Ovary (tissue), 9 donors: ENCODE measurements around the gene COL9A3. TPM values are rescaled to one million over a fixed set of nuclear protein-coding genes. Genes with fewer than 3 reads are reported as not detected.

Experiments used
- DNase-seq, 5 donors: peaks; one replicate each; pipeline ENCODE4 v3.0.0-alpha.2; 2019 to 2020
- H3K27ac ChIP-seq, 2 donors: fragments of 200-600 bp; one replicate each; pipeline versions ENCODE4 v1.5.1 to v1.8.0; 2019 to 2022
- H3K27me3 ChIP-seq: fragments of 200-600 bp; one replicate; pipeline ENCODE4 v1.8.0; 2022
- H3K36me3 ChIP-seq: fragments of 200-600 bp; sonication (generic); one replicate; pipeline ENCODE4 v1.5.1; 2019
- H3K4me1 ChIP-seq: one replicate; pipeline ENCODE4 v1.8.1; 2013; ENCODE audit warnings: mild to moderate bottlenecking, moderate library complexity; ENCODE audit not compliant: insufficient read depth
- H3K4me3 ChIP-seq: fragments of 200-600 bp; sonication (generic); one replicate; pipeline ENCODE4 v1.5.1; 2017
- H3K9me3 ChIP-seq, 2 donors: fragments of 200-600 bp in 1 of 2; sonication (generic) in 1 of 2; one replicate each; pipeline versions ENCODE4 v1.5.1 to v1.8.1; 2013 to 2019; ENCODE audit warnings: mild to moderate bottlenecking in 1 of 2, moderate library complexity in 1 of 2
- EP300 ChIP-seq: sonication (generic); formaldehyde crosslinking; IDR thresholded peaks from one replicate; pipeline ENCODE4 v1.6.1; 2017; ENCODE audit warnings: antibody characterized with exemption
- POLR2A ChIP-seq: fragments of 450-650 bp; IDR thresholded peaks from one replicate; pipeline ENCODE4 v1.6.1; 2017; ENCODE audit warnings: antibody characterized with exemption, mild to moderate bottlenecking, moderate library complexity
- WGBS, 3 donors: extraction: QIAGEN DNeasy Blood & Tissue Kit in 1 of 3; methylation state at CpG; one replicate each; pipeline versions ENCODE4 v1.1.5 to v1.1.7; 2013 to 2017; 5-methylcytosine and 5-hydroxymethylcytosine counted together
- intact Hi-C, 4 donors: fragments of 100-400 bp; cut with DNase I; formaldehyde crosslinking; loops; one replicate each; pipeline versions ENCODE4 v1.11.0 to v1.15.1; 2022 to 2023
- polyA plus RNA-seq, 2 donors: library from polyadenylated mRNA; stranded (reverse); fragments of 200-250 nt in 1 of 2; fragments of 350-450 nt in 1 of 2; fragmentation: Illumina TruSeq in 1 of 2; extraction: RNeasy Lipid Tissue Mini Kit (QIAGEN cat#74804) in 1 of 2; gene quantifications; one replicate each; pipeline ENCODE4 v1.2.3, GENCODE V29; 2013 to 2014
- total RNA-seq, 7 donors: library from RNA; depleted of rRNA in 2 of 7; stranded (reverse); fragments of >200 nt in 2 of 7; fragmentation: NEBNext Ultra II Directional in 3 of 7; extraction: Animal tissue kit (Norgen Biotek cat#: 25700) in 3 of 7; gene quantifications; one replicate each; pipeline versions ENCODE4 v1.1.0 to v1.2.4, GENCODE V29; 2016 to 2023
- TF ChIP-seq, protein P1 (sequence below), 3 donors: fragments of 450-650 bp in 2 of 3; fragments of 200-600 bp in 1 of 3; IDR thresholded peaks; one replicate each; pipeline versions ENCODE4 v1.5.1 to v1.8.0; 2016 to 2022; ENCODE audit warnings: antibody characterized with exemption in 3 of 3, mild to moderate bottlenecking in 1 of 3
- donor health status: DM: no; HTN: no; CAD: no; lungs with moderate emphysema.
- donor health status: DM: no; HTN: no; CAD: no.
- donor health status: Bipolar disorder and iron deficiency.
- donor health status: DM: yes; HTN: yes; CAD: no.
- donor health status: DM: no; HTN: no; CAD: no.
- donor health status: DM: yes; HTN: yes; CAD: no.

Gene COL9A3
- total and polyA plus RNA-seq, 9 donors = 0.65 to 3.0 (median 1.6) TPM; not detected in 1

DNA sequence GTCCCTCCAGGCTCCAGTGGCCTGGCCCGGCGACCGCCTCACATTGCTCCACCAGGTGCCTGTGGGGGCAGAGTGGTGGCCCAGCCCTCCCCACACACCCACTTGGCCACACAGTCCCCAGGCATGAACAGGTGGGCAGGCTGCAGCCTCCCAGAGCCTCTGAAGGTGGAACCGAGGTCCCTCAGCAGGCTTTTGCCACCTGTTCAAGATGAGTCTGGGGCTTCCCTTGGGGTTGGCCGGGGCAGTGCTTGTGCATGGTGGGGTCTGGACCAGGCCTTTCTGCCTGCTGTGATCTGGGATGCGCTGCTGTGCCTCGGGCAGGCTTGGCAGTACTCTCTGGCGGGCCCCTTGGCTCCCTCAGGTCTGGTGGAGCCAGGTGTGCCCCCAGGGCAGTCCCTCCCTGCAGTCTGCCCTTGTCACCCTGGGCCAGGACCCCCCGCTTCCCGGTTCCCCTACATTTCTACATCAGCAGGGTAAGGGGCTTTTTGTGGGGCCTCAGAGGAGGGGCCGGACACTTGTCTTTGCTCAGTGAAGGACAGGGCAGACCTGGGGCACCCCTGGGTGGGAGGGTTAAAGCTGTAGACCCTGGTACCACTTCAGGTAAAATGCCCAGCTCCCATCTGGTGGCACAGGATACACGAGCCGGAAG, 2.7 kb upstream of the COL9A3 start:
- no peak overlapping the region for H3K27ac ChIP-seq
- TF ChIP-seq, protein P1, sequence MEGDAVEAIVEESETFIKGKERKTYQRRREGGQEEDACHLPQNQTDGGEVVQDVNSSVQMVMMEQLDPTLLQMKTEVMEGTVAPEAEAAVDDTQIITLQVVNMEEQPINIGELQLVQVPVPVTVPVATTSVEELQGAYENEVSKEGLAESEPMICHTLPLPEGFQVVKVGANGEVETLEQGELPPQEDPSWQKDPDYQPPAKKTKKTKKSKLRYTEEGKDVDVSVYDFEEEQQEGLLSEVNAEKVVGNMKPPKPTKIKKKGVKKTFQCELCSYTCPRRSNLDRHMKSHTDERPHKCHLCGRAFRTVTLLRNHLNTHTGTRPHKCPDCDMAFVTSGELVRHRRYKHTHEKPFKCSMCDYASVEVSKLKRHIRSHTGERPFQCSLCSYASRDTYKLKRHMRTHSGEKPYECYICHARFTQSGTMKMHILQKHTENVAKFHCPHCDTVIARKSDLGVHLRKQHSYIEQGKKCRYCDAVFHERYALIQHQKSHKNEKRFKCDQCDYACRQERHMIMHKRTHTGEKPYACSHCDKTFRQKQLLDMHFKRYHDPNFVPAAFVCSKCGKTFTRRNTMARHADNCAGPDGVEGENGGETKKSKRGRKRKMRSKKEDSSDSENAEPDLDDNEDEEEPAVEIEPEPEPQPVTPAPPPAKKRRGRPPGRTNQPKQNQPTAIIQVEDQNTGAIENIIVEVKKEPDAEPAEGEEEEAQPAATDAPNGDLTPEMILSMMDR (IDR thresholded peaks at IDR 0.05) = no peak
- TF ChIP-seq EP300 (no peak), POLR2A (no peak)
- no peaks in the 10 kb centered on the region for H3K36me3 ChIP-seq
- H3K4me1 ChIP-seq = peaks cover 9% of the 10 kb centered on the region
- no peaks in the 10 kb centered on the region for H3K9me3 ChIP-seq
- no peak for DNase-seq
- peaks cover 4% of the 10 kb centered on the region for H3K27me3 ChIP-seq
- intact Hi-C loops = no loop called here
- 67 to 86% (median 80%) methylated on average over 13 of the region's 13 CpGs for WGBS, 3 donors
- H3K4me3 ChIP-seq = no peak overlapping the region

DNA sequence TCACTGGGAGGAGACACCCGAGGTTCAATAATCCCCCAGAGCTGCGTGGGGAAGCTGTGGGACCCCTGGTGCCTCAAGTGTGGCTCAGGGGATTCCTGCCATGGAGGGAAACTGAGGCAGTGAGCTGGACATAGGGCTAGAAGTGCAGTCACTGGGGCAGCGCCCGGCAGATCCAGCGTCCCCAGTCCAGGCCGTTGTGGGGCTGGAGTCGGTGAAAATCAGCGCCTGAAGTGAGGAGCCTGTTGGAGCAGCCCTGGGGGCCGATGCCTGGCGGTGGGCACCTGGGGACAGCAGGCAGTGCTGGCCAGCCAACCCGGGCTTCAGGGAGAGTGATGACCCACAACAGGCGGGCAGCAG, 2.2 kb upstream of the COL9A3 start:
- Histone ChIP-seq H3K27me3 (peaks cover 4% of the 10 kb centered on the region), H3K9me3 (no peaks in the 10 kb centered on the region), H3K4me1 (peaks cover 9% of the 10 kb centered on the region), H3K36me3 (no peaks in the 10 kb centered on the region), H3K27ac (no peak overlapping the region), H3K4me3 (no peak overlapping the region)
- TF ChIP-seq, protein P1 (IDR thresholded peaks at IDR 0.05) = no peak
- TF ChIP-seq POLR2A (no peak), EP300 (no peak)
- WGBS, 3 donors = 49 to 63% (median 52%) methylated on average over 12 of the region's 12 CpGs
- DNase-seq = no peak
- intact Hi-C loops = no loop called here

DNA sequence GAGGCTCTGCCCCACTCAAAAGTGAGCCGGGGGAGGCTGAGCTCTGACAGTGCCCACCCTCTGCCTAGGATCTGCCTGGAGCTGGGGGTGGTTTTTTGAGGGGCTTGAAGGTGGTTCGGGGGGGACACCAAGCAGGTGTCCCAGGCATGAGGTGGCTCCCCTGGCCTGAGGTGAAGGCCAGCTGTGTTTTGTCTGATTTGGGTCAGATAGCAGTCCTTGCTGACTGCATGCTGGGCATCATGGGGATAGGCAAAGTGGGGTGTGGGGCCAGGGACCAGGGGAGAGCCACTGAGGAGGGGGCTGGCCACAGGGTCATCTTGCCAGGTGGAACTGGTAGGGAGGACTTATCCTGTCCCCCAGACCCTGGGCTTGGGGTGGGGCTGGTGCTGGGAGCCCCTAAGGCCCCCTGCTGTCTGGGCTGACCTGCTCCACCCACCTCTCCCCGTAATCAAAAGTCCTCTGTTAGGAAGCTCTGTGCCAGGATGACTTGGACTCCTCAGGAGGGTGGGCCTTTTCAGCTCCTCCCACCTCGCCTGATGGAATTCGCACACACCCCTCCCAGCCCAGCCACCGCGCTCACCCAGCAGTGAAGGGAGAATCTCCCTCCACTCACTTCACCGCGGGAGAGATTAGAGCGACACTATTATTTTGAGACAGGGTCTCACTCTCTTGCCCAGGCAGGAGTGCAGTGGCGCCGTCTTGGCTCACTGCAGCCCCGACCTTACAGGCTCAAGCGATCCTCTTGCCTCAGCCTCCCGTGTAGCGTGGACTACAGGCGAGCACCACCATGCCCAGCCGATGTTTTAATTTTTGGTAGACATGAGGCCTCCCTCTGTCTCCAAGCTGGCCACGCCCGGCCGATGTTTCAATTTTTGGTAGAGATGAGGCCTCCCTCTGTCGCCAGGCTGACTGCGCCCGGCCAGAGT, 1.5 kb upstream of the COL9A3 start:
- Histone ChIP-seq H3K27me3 (peaks cover 4% of the 10 kb centered on the region), H3K27ac (no peak overlapping the region), H3K9me3 (no peaks in the 10 kb centered on the region), H3K4me3 (no peak overlapping the region), H3K36me3 (no peaks in the 10 kb centered on the region), H3K4me1 (peaks cover 9% of the 10 kb centered on the region)
- DNase-seq = no peak
- WGBS, 3 donors = 21 to 34% (median 24%) methylated on average over 24 of the region's 24 CpGs
- intact Hi-C loops = no loop called here
- no peak for TF ChIP-seq EP300
- TF ChIP-seq, protein P1 (IDR thresholded peaks at IDR 0.05) = no peak
- TF ChIP-seq POLR2A = no peak

DNA sequence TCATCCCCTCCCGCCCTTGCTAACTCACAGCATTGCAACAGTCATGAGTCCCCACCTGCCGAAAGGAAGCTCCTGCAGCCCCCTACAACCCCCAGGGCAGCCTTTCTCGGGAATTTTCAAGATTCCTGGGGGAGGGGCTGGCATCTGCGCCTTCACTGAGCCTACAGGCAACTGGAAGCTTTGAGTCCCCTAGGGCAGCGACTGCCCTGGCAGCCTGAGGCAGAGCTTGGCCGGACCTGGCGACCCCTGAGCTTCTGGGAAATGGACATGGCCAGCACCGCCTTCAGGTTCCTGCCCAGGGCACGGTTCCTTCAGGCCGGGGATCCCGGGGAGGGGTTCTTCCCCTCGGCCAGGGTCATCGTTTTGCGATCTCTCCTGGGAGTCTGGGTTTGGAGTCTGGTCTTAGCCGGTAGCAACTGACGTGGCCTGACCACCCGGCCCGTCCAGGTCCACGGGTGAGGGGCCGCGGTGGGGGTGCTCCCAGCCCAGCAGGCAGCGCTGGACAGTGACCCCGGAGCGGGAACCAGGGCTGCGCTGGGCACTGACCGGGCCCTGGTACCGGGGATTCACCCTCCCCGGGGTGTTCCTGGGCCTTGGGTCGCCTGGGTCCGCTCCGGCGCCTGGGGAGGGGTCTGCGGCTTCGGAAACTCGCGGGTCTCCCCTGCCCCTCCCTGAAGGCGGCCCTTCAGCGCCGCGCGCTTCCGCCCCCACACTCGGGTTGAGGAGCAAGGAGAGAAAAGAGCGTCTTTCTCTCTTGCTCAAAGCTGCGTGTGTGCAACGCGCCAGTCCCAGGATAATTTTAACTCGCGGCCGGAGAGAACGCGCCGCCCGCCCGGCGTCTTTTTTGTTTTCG, 593 bp upstream of the COL9A3 start:
- H3K27ac ChIP-seq = no peak overlapping the region
- H3K27me3 ChIP-seq = peaks cover 4% of the 10 kb centered on the region
- peaks cover 9% of the 10 kb centered on the region for H3K4me1 ChIP-seq
- no peaks in the 10 kb centered on the region for H3K36me3 ChIP-seq
- intact Hi-C loops = no loop called here
- TF ChIP-seq, protein P1 (IDR thresholded peaks at IDR 0.05) = no peak
- TF ChIP-seq EP300 (no peak), POLR2A (no peak)
- 2 to 10% (median 4%) methylated on average over 17 to 57 of the region's 57 CpGs for WGBS, 3 donors
- H3K4me3 ChIP-seq = peak overlapping the region; percentile 15
- DNase-seq = no peak
- no peaks in the 10 kb centered on the region for H3K9me3 ChIP-seq
